ENCODE data around the gene CALHM5. TPM values are rescaled to one million over a fixed set of nuclear protein-coding genes. Genes with fewer than 3 reads are reported as not detected.

The CALHM5 gene
- total and polyA plus RNA-seq, 9 of the 15 experiments (the other 6 are each of a cell fraction or from before 2014, with no cell fraction given), result under 0.01 to 0.05 (median 0.02) TPM; not detected in 2

DNA sequence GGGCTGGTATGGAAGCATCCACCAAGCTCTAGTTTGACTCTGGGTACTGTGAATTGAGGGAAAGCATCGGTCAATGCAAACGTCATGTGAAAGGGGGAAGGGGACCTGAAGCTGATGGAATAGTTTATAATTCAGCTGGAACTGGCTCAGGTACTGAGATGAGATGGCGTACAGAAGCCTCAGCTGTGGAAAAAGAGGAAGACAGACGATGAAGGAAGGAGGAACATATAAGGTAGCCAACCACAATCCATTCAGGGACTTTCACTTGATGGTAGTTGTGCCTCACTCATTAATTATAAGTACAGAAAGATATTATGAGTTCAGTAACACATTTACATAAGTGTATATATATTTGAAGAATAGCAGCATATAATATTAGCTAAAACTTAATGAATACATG is 2.7 kb downstream of the CALHM5 start:
- H3K27me3 ChIP-seq (ENCODE audit: control insufficient read depth in 2 of 2, insufficient read depth in 2 of 2, low read length in 2 of 2), result no peaks in the 10 kb centered on the region; a peak in 2 of 5 replicates
- no peak for TF ChIP-seq SLC30A9 (CRISPR knock-in tag; IDR thresholded peaks at IDR 0.05)
- TF ChIP-seq TAF9B (IDR thresholded peaks at IDR 0.05; ENCODE audit: partially characterized antibody), result no peak
- peak; percentile 53; the same call in 1 of the 2 replicates for TF ChIP-seq SPI1 (IDR thresholded peaks at IDR 0.05; ENCODE audit: borderline replicate concordance, low read depth, low read length)
- no peak overlapping the region for H3K9ac ChIP-seq (ENCODE audit: insufficient read depth in 1 of 2, low read depth in 2 of 2, low read length in 2 of 2)
- FAIRE-seq (no peak), DNase-seq (ENCODE audit: extremely low read depth in 1 of 4, low spot score in 3 of 4) (no peak), ATAC-seq (no peak)
- H2AFZ ChIP-seq (ENCODE audit: low read depth, low read length), result no peak overlapping the region
- H3K9me1 ChIP-seq (ENCODE audit: control insufficient read depth, insufficient read depth, low read length), result no peaks in the 10 kb centered on the region
- no peak overlapping the region for H3K27ac ChIP-seq (ENCODE audit: extremely low read depth, low read depth, low read length)
- no peaks in the 10 kb centered on the region for H3K36me3 ChIP-seq (ENCODE audit: control insufficient read depth, insufficient read depth, low read length)
- in situ Hi-C loops (cut with MboI), result no loop called here
- 16% methylated on average over 4 of the region's 4 CpGs for WGBS (ENCODE audit: insufficient coverage, low coverage, missing lambda C conversion rate)
- POLR2A ChIA-PET, result interaction anchor here (1.2 kb wide), 1 partner anchor 8 kb away, joined by 4 read pairs; no protein-coding TSS in a partner anchor
- no TSS peak for BruUV-seq (replicated peaks)
- intact Hi-C loops (cut with micrococcal nuclease), result loop anchor here (5.0 kb wide), 1 partner anchor 72 kb away; no protein-coding TSS in a partner anchor
- no peak overlapping the region for H3K4me2 ChIP-seq (ENCODE audit: insufficient read depth, low read length)
- no peak overlapping the region for H3K4me3 ChIP-seq
- H3K79me2 ChIP-seq (ENCODE audit: control insufficient read depth, insufficient read depth, low read length), result no peaks in the 10 kb centered on the region
- CTCF ChIA-PET (ENCODE audit: low intra/inter-chr PET ratio), result interaction anchor here (0.6 kb wide), 1 partner anchor 639 kb away, joined by 3 read pairs; no protein-coding TSS in a partner anchor
- H3K4me1 ChIP-seq (replicated peaks in 1 of 2; ENCODE audit: control insufficient read depth in 2 of 2, insufficient read depth in 2 of 2, low read length in 2 of 2), result peaks cover 3 to 6% of the 10 kb centered on the region in 2 experiments; a peak in 3 of 5 replicates
- H3K9me3 ChIP-seq (replicated peaks; ENCODE audit: control insufficient read depth, insufficient read depth, low read depth, low read length), result no peaks in the 10 kb centered on the region
- no peaks in the 10 kb centered on the region for H4K20me1 ChIP-seq (replicated peaks; ENCODE audit: control insufficient read depth, insufficient read depth, low read length)

DNA sequence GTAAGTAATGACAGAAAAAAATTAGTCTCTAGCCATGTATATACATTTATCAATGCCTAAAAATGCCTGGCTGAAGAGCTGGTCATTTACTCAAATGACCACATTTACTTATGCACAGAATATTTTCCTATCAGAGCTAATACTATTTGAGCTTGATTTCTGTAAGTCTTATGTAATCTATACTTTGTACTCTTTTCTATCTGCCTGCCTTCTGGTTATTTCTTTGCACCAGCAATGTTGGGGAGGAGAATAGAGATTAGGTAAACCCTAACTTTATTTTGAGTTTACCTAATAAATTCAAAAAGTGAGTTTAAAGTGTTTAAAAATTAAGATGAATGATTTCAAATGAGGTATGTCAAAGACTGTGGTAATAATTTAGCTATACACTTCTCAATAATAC is 3.7 kb downstream of the CALHM5 start:
- ATAC-seq (no peak), DNase-seq (ENCODE audit: extremely low read depth in 1 of 4, low spot score in 3 of 4) (no peak), FAIRE-seq (no peak)
- intact Hi-C loops (cut with micrococcal nuclease), result no loop called here
- CTCF ChIA-PET (ENCODE audit: low intra/inter-chr PET ratio), result no interaction called here
- POLR2A ChIA-PET, result interaction anchor here (0.6 to 1.1 kb wide), 2 partner anchors 8 to 125 kb away, joined by 3 read pairs; no protein-coding TSS in a partner anchor
- no peak overlapping the region for H3K27ac ChIP-seq (ENCODE audit: extremely low read depth, low read depth, low read length)
- no peaks in the 10 kb centered on the region for H3K9me1 ChIP-seq (ENCODE audit: control insufficient read depth, insufficient read depth, low read length)
- H4K20me1 ChIP-seq (replicated peaks; ENCODE audit: control insufficient read depth, insufficient read depth, low read length), result no peaks in the 10 kb centered on the region
- H3K9ac ChIP-seq (ENCODE audit: insufficient read depth in 1 of 2, low read depth in 2 of 2, low read length in 2 of 2), result no peak overlapping the region
- peak overlapping the region; percentile 22 for H2AFZ ChIP-seq (ENCODE audit: low read depth, low read length)
- H3K27me3 ChIP-seq (ENCODE audit: control insufficient read depth in 2 of 2, insufficient read depth in 2 of 2, low read length in 2 of 2), result no peaks in the 10 kb centered on the region; a peak in 2 of 5 replicates
- H3K4me3 ChIP-seq, result no peak overlapping the region
- no peaks in the 10 kb centered on the region for H3K9me3 ChIP-seq (replicated peaks; ENCODE audit: control insufficient read depth, insufficient read depth, low read depth, low read length)
- in situ Hi-C loops (cut with MboI), result no loop called here
- no peaks in the 10 kb centered on the region for H3K79me2 ChIP-seq (ENCODE audit: control insufficient read depth, insufficient read depth, low read length)
- H3K36me3 ChIP-seq (ENCODE audit: control insufficient read depth, insufficient read depth, low read length), result no peaks in the 10 kb centered on the region
- H3K4me1 ChIP-seq (replicated peaks in 1 of 2; ENCODE audit: control insufficient read depth in 2 of 2, insufficient read depth in 2 of 2, low read length in 2 of 2), result peaks cover 3 to 6% of the 10 kb centered on the region in 2 experiments; a peak in 3 of 5 replicates
- no peak overlapping the region for H3K4me2 ChIP-seq (ENCODE audit: insufficient read depth, low read length)
- BruUV-seq (replicated peaks), result no TSS peak
- TF ChIP-seq ZNF124 (CRISPR knock-in tag; IDR thresholded peaks at IDR 0.05) (no peak), ZNF239 (CRISPR knock-in tag; IDR thresholded peaks at IDR 0.05) (no peak), RBM15 (IDR thresholded peaks at IDR 0.05; ENCODE audit: insufficient read depth, low read length) (no peak), ATF1 (CRISPR knock-in tag; IDR thresholded peaks at IDR 0.05) (no peak), ATF1 (tag; IDR thresholded peaks at IDR 0.05) (no peak), ZNF311 (CRISPR knock-in tag; IDR thresholded peaks at IDR 0.05) (no peak), CTBP1 (IDR thresholded peaks at IDR 0.05; ENCODE audit: borderline replicate concordance) (no peak), GATAD2A (IDR thresholded peaks at IDR 0.05) (no peak), FOXM1 (IDR thresholded peaks at IDR 0.05; ENCODE audit: low read depth) (no peak), FOXM1 (CRISPR knock-in tag; IDR thresholded peaks at IDR 0.05; ENCODE audit: low read depth) (no peak), ZFPM2 (CRISPR knock-in tag; IDR thresholded peaks at IDR 0.05) (no peak)
- TF ChIP-seq, protein P1, sequence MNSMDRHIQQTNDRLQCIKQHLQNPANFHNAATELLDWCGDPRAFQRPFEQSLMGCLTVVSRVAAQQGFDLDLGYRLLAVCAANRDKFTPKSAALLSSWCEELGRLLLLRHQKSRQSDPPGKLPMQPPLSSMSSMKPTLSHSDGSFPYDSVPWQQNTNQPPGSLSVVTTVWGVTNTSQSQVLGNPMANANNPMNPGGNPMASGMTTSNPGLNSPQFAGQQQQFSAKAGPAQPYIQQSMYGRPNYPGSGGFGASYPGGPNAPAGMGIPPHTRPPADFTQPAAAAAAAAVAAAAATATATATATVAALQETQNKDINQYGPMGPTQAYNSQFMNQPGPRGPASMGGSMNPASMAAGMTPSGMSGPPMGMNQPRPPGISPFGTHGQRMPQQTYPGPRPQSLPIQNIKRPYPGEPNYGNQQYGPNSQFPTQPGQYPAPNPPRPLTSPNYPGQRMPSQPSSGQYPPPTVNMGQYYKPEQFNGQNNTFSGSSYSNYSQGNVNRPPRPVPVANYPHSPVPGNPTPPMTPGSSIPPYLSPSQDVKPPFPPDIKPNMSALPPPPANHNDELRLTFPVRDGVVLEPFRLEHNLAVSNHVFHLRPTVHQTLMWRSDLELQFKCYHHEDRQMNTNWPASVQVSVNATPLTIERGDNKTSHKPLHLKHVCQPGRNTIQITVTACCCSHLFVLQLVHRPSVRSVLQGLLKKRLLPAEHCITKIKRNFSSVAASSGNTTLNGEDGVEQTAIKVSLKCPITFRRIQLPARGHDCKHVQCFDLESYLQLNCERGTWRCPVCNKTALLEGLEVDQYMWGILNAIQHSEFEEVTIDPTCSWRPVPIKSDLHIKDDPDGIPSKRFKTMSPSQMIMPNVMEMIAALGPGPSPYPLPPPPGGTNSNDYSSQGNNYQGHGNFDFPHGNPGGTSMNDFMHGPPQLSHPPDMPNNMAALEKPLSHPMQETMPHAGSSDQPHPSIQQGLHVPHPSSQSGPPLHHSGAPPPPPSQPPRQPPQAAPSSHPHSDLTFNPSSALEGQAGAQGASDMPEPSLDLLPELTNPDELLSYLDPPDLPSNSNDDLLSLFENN (IDR thresholded peaks at IDR 0.05; ENCODE audit: low read depth in 2 of 2, low read length in 2 of 2), result no peak
